IPS DF 4.7 (cell line): ENCODE data around the gene MELK.
"Not testable (repeated sequence)": the region's sequence is repeated elsewhere in the genome, so short reads cannot be mapped to it uniquely, and the experiment has no call there.

Experiments used
- DNase-seq: peaks from one replicate; pipeline ENCODE4 v3.0.0-alpha.2; 2013; ENCODE audit warnings: low spot score; ENCODE audit errors: extremely low read depth

The MELK gene

GRCh38 chr9:36572515-36573418 lies at the start of gene MELK:
TSS of gene MELK (plus strand) at chr9:36572895. CDS start at chr9:36581682, 8,787 bp downstream.
- DNase-seq: no peak

- DNase-seq: no peak
Observed at GRCh38 chr9:36530224-36530623, 42.5 kb upstream of the MELK start.

- DNase-seq: no peak
Observed at GRCh38 chr9:36532353-36532752, 40.3 kb upstream of the MELK start.

DNA sequence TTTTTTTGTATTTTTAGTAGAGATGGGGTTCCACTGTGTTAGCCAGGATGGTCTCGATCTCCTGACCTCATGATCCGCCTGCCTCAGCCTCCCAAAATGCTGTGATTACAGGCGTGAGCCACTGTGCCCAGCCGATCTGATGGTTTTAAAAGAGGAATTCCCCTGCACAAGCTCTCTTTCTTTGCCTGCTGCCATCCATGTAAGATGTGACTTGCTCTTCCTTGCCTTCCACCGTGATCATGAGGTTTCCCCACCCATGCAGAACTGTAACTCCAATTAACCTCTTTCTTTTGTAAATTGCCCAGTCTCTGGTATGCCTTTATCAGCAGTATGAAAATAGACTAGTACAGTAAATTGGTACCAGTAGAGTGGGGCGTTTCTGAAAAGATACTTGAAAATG lies 39.0 kb upstream of the MELK start:
- DNase-seq: not testable (repeated sequence)

GRCh38 chr9:36535107-36535506 lies 37.6 kb upstream of the MELK start:
- DNase-seq: no peak

DNA sequence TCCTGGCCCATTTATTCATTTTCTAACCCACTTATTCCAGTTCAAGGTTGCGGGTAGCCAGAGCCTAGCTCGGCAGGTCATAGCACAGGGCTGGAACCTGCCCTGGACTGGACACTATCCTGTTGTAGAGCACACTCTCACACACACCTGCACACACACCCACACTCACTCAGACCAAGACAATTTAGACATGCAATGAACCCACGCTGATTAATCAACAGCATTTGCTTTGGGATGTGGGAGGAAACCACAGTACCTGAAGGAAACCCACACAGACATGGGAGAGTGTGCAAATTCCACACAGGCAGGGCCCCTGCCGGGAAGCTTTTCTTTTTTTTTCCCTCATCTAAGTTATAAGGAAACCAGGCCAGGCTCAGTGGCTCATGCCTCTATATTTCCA lies 34.8 kb upstream of the MELK start:
- no peak for DNase-seq

DNA sequence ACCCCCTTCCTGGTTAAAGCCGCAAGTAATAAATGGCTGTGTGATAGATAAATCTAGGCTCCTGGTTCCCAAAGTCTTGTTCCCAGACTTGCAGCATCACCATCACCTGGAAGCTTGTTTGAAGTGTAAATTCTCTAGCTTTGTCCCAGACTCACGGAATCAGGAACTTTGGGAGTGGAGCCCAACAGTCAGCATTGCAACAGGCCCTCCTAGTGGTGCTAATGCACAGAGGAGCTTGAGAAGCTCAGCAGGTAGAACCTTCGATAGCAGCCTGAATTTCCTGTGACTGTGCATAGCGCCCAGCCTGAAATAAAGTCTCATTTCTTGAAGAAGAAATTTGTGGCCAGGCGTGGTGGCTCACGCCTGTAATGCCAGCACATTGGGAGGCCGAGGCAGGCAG lies 30.3 kb upstream of the MELK start:
- DNase-seq: no peak

DNA sequence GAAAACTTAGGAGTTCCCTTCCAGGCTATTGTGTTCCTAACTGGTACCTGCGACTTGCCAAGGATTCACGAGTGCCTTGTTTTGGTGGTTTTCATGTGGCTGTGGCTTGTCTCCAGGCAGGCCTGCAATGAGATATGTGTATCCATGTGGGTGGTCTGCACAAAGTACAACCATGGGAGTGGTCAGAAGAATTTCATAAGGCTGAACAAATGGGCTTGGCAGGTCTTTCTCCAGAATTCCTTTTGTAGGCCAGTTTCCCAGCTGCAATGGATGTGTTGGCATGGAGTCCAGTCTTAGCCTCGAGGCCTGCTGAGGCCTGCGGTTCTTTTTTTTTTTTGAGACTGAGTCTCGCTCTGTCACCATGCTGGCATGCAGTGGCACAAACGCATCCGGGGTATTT lies 28.8 kb upstream of the MELK start:
- DNase-seq: no peak

- no peak for DNase-seq
Observed at GRCh38 chr9:36547598-36547997, 25.1 kb upstream of the MELK start.

DNA sequence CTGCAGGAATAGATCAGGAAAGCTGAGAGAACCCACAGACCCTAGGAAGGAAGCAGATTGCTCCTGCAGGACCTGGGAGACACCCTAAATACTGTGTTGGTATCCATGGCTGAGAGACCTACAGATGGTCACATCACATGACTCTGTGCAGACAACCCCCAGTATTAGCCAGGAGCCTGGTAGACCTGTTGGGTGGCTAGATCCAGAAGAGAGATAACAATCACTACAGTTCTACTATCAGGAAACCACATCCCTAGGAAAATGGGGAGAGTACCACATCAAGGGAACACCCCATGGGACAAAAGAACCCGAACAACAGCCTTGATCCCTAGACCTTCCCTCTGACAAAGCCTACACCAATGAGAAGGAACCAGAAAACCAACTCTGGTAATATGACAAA lies 24.2 kb upstream of the MELK start:
- DNase-seq: no peak

- no peak for DNase-seq
Observed at GRCh38 chr9:36550135-36550534, 22.6 kb upstream of the MELK start.

DNA sequence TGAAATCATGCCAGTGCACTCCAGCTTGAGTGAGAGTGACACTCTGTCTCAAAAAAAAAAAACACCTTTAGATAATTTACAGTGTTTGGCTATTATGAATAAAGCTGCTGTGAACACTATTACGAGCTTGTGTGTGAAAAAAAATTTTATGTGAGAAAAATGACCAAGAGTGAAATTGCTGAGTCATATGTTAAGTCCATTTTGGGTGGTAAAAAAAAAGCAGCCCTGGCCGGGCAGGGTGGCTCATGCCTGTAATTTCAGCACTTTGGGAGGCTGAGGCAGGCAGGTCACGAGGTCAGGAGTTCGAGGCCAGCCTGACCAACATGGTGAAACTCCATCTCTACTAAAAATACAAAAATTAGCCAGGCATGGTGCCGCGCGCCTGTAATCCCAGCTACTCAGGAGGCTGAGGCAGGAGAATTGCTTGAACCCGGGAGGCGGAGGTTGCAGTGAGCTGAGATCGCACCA lies 22.0 kb upstream of the MELK start:
- not testable (repeated sequence) for DNase-seq

DNA sequence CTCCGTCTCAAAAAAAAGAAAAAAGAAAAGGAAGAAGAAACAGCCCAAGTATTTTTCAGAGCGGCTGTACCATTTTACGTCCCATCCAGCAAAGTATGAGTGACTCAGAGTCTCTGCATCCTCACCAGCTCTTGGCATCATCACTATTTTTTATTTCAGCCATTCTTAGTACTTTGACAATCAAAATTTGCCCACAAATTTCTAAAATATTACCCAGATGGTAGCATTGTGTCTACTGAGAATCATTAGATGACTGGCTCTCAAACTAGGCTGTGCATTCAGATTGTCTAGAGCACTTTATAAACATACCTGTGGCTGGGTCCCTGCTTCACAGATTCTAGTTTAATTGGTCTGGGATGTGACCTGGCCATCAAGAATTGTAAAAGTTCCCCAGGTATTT lies 21.6 kb upstream of the MELK start:
- no peak for DNase-seq

- DNase-seq: no peak
Observed at GRCh38 chr9:36551910-36552309, 20.8 kb upstream of the MELK start.

GRCh38 chr9:36559036-36559695 lies 13.5 kb upstream of the MELK start:
- DNase-seq: no peak

DNA sequence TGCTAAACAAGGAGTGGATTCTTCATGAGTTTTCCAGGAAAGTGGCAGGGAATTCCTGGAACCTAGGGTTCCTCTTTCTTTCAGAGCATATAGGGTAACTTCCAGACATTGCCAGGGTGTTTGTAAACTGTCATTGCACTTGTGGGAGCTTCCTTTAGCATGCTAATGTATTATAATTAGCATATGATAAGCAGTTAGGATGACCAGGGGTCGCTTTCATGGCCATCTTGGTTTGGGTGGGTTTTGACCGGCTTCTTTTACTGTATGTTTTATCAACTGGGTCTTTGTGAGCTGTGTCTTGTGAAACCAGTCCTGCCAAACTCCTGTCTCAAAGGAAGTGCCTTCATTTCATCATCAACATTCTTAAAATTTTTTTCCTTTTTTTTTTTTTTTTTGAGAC lies 11.9 kb upstream of the MELK start:
- DNase-seq: no peak

- DNase-seq: not testable (repeated sequence)
Observed at GRCh38 chr9:36562801-36563200, 9.9 kb upstream of the MELK start.

DNA sequence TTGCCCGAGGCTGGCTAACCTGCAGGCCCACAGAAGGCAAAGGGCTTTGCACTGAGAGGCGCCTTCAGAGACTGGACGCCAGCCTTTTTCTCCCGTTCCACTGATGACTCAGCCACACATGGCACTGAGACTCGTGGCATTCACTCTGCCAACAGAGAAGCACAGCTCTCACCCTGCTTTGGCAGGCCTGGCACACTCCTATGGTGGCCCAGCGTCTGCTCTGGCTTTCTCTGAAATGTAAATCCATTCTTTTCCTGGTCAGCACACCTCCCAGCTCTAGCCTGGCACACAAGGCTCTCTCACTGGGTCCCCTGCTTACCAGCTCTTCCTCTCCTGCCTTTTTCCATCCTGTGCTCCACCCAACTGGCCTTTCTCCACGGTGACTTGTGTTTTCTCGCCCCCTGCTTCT lies 5.9 kb upstream of the MELK start:
- no peak for DNase-seq

DNA sequence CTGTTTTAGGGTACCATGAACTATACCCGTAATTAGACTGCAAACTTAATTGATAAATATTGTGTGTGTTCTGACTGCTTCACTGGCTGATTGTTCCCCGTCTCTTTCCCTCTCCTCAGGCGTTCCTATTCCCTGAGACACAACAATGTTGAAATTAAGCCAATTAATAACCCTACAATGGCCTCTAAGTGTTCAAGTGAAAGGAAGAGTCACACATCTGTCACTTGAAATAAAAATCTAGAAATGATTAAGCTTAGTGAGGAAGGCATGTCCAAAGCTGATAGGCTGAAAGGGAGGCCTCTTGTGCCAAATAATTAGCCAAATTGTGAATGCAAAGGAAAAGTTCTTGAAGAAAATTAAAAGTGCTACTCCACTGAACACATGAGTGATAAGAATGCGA lies 4.0 kb upstream of the MELK start:
- not testable (repeated sequence) for DNase-seq

DNA sequence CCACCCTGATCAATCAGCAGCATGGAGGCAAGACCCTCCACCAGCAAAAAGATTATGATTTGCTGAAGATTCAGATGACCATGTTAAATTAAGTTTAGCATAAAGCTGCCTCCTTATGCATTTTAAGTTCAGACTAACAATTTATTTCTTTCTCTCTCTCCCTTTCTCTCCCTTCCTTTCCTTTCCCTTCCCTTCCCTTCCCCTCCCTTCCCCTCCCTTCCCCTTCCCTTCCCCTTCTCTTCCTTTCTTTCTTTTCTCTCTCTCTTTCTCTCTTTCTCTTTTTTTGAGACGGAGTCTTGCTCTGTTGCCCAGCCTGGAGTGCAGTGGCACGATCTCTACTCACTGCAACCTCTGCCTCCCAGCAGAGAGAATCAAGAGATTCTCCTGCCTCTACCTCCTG lies 1.4 kb upstream of the MELK start:
- no peak for DNase-seq

DNA sequence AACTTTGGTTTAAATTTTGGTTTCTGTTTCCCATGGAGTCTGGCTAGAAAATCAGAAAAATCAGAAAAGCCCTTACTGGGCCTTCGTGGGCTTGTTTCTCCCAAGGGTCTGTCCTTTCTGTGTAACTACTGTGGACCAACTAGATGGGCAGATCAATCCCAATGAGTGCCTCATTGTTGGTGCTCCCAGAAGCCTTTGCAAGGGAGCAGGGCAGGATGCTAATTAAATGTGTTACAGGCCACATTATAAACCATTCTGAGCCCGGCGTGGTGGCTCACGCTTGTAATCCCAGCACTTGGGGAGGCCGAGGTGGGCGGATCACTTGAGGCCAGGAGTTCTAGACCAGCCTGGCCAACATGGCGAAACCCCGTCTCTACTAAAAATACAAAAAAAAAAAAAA lies 1.4 kb downstream of the MELK start:
- not testable (repeated sequence) for DNase-seq

- DNase-seq: no peak
Observed at GRCh38 chr9:36575411-36575882, 2.8 kb downstream of the MELK start.

DNA sequence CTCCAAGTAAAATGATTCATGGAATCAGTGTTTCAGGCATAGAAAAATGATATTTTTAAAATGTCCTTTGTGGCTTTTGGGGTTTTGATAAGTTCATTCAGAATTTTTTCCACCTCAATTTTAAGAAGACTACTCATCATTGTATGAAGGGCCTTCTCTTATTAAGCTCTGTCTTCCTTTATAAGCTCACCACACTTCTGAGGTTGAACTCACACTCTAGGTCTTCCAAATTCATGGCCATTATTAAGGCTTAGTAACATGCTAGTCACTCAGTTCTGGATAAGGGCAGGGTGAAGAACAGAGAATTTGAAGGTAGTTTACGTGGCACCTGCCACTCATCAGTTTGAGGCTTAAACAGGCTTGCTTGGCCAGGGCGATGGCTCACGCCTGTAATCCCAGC lies 4.2 kb downstream of the MELK start:
- no peak for DNase-seq
